ENCODE results near the gene DPEP1.
"Not testable (repeated sequence)": the region's sequence is repeated elsewhere in the genome, so short reads cannot be mapped to it uniquely, and the experiment has no call there.

The DPEP1 gene

DNA sequence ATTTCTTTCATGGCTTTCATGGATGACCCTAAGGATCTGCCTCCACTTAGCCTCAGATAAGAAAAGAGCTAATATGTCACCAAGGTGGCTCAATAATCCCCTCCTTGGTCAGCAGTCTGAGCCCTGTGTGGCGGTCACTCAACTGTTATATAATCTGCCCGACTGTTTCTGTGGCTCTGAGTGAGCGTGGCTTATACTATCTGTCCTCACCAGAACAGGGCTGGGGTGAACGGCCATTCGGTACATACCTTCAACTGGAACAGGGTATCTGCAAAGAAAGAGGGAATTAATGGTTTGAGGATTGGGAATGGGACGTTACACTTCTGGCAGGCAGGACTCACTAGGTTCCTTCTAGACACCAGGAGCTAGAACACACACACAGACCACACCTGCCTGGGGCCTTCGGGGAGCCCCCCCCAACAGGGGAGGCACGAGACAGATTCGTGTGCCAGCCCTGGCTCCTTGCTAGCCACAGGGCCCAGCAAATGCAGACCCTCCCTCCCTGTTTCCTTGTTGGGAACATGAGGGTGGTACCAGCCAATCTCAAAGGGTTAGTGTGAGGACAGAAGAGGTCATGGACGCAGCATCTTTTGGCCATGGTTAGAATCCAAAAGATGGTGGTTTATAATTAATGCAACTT, 40.3 kb downstream of the DPEP1 start:
- no peak for DNase-seq

DNA sequence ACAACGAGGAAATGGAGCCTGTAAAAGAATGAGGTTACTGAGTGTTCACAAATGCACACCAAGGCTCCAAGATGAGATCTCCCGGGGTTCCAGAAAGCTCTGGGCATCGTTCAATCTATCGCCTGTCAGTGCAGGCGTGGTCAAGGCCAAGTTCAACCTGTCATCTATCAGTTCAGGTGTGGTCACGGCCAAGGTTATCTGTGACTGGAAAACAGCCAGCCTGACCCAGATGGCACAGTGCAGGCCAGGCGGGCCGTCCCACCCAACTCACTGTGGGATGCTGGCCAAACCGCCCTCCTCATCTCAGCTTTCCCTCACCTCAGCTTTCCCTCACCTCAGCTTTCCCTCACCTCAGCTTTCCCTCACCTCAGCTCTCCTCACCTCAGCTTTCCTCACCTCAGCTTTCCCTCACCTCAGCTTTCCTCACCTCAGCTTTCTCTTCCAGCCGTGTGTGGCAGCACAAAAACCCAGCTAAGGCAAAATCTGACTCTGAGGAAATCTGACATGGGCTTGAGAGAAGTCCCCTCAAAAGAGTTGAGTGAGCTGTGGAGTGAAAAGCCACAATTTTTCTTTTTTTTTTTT, 41.7 kb downstream of the DPEP1 start:
- no peak for DNase-seq

DNA sequence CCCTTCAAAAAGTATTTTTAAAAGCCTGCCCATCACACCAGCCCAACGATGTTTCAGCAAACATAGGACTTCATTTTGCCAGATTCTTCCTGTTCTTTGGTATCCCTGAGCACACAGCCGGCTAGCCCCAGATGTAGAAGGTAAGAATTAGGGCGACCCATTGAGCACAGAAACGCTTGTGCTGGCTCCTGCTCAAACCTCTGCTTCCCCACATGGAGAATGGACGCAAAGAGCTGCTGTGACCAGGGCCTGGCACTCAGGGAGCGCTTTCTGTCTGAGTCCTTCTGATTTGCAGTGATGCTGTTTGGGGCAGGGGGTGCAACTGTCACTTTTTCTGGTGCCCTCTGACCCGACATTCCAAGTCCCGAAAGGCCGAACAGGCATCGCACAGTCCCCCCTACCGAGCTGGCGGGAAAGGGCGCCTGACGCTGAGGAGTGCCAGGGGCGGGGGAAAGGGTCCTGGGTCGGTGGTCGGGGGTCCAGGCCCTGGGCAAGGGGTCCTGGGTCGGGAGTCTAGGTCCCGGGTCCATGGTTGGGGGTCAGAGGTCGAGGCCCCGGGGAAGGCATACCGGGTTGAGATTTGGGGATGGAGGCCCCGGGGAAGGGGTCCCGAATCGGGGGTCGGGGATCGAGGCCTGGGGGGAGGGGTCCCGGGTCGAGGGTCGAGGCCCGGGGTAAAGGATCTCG, 43.1 kb downstream of the DPEP1 start:
- no peak for DNase-seq

DNA sequence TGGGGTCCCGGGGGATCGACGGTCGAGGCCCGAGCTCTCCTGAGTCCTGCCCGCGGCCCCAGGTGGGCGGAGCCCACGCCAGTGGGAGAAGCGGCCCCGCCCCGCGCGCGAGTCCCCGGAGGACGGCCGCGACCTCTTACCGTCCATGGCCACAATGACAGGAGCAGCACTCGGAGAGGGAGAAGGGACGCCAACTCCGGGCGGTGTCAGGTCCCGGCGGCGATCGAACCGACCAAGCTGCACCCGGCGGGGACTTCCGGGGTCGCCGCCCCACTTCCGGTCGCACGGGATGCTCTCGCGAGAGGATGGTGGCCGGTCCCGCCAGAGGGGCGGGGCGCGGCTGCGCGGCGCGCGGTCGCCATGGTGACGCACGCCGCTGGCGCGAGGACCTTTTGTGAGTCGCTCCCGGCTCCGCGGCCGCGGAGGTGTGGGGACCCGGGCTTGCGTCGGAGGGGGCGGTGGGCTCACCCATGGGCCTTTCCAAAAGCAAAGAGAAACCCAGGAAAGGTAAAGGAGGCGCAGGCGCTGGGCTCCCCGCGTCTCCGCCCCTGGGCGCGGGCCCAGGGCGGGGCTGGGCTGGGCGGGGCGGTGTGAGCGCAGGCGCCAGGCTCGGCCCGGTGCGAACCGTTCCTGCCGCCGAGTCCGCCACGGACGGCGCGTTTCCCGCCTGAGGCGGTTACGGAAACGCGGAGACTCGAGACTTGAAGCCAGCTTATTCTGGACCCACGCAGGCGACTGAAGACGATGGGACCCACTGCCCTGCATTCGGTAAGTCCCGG, 44.2 kb downstream of the DPEP1 start, which contains the start of the genes CHMP1A and SPATA33:
Gene CHMP1A, minus strand, starts transcription at position 267 of the 779 bp plus-strand sequence. Its CDS starts 120 bp downstream, at position 147.
Gene SPATA33, plus strand, starts transcription at position 395 of the 779 bp plus-strand sequence. Its CDS starts 76 bp downstream, at position 471.
- peak; percentile 87 to 89 for DNase-seq

DNA sequence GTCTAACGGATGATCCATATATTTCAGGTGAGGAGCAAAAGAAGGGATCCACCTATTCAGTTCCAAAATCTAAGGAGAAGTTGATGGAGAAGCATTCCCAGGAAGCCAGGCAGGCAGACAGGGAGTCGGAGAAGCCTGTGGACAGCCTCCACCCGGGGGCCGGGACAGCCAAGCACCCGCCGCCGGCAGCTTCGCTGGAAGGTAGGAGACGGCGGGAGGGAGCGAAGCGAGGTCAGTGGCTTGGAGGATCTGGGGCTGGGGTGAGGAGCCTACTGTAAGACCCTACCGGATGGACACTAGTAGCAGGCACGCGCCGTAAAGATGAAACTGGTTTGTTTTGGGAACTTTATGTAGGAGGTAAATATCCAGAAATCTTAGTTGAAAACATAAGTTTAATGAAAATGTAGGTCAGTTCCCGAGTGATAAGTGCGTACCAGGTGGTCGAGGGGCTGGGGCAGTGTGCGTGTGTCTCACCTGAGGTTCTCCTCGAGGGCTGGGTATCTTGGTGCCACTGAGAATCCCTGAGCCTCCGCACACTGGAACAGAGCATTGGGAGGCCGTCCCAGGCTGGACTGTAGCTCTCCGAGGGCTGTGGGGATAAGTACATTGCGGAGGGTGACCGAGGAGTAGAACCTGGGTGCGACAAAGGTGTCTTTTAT, 44.9 kb downstream of the DPEP1 start:
- no peak for DNase-seq

DNA sequence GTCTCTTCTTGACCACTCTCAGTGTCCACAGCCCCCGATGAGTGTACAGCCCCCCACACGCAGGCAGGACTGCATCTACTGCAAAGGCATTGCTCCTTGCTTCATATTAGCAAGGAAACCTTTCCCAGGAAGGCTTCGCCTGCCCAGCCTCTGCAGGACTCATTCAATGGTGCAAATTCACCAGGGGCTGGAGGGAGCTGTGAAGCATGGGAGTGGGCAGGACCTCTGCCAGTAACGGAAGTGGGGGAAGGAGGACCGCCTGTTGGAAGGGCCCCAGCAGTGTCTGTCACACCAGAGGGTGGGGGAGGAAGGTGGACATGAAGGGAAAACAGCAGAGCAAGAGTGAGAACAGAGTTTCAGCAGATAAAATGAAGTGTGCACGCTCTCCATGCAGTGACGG, 46.7 kb downstream of the DPEP1 start:
- DNase-seq, result no peak

DNA sequence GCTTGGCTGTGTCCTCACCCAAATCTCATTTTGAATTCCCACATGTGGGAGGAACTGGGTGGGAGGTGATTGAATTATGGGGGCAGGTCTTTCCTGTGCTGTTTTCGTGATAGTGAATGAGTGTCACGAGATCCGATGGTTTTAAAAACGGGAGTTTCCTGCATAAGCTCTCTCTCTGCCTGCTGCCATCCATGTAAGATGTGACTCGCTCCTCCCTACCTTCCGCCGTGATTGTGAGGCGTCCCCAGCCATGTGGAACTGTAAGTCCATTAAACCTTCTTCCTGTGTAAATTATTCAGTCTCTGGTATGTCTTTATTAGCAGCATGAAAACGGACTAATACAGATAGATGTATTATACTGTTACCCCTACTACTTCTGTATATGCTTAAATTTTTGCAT, 47.8 kb downstream of the DPEP1 start:
- DNase-seq, result no peak

DNA sequence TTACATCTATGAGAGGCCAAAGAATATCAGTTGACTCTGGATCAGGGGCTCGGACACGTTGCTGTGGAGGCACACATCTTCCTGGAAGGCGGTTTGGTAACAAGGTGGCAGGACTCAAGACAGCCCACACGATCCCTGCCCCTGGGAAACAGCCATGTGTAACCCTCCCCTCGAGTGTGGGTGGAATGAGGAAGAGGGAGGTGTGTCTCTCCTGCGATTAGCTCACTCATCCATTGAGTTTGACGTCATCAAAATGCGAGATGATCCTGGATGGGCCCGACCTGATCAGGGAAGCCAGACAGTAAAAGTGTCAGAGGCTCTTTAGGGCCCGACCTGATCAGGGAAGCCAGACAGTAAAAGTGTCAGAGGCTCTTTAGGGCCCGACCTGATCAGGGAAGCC, 50.8 kb downstream of the DPEP1 start:
- DNase-seq, result not testable (repeated sequence)

DNA sequence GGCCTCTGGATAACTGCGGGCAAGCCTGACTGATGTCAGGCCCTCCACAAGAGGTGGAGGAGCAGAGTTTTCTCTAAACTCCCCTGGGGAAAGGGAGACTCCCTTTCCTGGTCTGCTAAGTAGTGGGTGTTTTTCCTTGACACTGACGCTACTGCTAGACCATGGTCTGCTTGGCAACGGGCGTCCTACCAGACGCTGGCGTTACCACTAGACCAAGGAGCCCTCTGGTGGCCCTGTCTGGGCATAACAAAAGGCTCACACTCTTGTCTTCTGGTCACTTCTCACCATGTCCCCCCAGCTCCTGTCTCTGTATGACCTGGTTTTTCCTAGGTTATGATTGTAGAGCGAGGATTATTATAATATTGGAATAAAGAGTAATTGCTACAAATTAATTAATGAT, 53.6 kb downstream of the DPEP1 start:
- not testable (repeated sequence) for DNase-seq

DNA sequence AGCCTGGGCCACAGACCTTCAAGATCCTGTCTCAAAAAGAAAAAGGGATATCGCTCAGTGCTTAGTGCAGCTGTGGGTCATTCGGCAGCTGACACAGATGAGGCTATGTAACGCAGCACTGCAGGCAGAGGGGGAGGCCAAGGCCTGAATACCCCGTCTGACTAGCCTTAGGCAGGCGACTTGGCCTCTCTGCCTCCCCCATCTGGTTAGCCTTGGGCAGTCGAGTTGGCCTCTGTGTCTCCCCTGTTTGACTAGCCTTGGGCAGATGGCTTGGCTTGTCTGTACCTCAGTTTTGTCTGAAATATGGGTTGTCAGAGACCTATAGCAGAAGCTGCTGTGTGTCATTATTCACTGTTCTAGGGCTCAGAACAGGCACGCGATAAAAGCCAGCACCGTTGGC, 54.2 kb downstream of the DPEP1 start:
- no peak for DNase-seq

DNA sequence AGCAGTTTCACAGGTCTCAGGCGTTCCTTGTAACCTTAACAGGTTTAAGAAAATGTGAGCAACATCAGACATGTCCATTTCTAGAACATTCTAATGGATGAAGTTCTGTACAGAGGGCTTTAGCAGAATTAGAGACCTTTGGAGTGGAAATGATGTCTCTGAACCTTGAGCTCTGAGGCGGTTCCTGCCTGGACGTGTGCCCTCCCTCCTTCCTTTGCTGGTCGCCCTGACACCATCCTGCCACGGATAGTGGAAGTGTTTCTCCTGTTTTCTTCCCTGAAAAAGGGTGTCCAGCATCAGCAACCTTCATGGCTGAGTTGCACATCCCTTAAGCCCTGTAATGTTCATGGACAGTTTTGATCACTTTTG, 55.3 kb downstream of the DPEP1 start:
- no peak for DNase-seq

DNA sequence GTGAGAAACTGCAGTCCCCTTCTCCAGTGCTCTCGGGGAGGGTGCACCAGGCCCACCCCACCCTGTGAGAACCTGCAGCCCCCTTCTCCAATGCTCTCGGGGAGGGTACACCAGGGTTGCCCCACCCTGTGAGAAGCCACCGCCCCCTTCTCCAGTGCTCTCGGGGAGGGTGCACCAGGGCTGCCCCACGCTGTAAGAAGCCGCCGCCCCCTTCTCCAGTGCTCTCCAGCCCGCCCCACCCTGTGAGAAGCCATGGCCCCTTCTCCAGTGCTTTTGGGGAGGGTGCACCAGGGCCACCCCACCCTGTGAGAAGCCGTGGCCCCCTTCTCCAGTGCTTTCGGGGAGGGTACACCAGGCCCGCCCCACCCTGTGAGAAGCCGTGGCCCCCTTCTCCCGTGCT, 56.3 kb downstream of the DPEP1 start:
- DNase-seq, result no peak

DNA sequence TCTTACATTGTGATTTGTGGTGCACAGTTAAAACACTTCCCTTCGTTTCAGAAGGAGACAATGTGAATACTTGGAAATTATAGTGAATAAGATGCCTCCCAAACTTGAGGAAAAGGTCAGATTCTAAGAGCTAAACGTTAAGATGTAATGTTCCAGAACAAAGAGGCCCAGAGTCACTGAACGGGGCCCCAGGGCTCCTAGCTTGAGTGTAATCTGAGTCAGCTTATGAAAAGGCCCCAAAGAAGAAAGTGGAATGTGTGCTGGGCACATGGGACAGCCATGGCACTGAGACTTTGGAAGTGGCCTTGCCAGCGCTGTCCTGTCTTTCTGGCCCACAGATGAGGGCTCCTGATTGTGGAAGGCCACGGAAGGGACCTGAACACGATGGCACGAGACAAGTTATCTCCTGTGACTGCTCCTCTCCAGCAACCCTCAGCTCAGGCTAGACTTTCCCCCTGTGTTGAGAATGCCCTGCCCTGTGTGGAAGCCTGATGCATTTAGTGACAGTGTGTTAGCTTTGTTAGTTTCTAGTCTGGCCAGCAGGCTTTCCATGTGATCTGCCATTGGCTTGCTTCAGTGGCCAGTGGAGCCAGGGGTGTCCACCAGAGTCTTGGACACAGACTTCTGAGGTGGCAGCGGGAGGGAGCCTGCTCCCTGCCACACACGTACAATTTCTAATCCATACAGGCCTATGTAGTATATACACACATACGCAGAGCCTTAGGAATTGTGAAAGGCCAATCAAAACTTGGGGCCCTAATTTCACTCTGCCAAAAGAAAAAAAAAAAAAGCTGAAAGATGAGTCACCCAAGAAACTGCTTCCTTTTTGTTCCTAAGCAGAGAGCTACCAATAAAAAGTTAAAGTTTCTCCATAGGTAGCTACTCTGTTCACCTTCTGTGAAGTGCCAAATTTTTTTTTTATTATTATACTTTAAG, 57.3 kb downstream of the DPEP1 start:
- DNase-seq, result no peak

DNA sequence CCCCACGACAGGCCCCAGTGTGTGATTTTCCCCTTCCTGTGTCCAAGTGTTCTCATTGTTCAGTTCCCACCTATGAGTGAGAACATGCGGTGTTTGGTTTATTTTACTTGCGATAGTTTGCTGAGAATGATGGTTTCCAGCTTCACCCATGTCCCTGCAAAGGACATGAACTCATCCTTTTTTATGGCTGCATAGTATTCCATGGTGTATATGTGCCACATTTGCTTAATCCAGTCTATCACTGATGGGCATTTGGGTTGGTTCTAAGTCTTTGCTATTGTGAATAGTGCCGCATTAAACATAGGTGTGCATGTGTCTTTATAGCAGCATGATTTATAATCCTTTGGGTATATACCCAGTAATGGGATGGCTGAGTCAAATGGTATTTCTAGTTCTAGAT, 58.1 kb downstream of the DPEP1 start:
- not testable (repeated sequence) for DNase-seq

DNA sequence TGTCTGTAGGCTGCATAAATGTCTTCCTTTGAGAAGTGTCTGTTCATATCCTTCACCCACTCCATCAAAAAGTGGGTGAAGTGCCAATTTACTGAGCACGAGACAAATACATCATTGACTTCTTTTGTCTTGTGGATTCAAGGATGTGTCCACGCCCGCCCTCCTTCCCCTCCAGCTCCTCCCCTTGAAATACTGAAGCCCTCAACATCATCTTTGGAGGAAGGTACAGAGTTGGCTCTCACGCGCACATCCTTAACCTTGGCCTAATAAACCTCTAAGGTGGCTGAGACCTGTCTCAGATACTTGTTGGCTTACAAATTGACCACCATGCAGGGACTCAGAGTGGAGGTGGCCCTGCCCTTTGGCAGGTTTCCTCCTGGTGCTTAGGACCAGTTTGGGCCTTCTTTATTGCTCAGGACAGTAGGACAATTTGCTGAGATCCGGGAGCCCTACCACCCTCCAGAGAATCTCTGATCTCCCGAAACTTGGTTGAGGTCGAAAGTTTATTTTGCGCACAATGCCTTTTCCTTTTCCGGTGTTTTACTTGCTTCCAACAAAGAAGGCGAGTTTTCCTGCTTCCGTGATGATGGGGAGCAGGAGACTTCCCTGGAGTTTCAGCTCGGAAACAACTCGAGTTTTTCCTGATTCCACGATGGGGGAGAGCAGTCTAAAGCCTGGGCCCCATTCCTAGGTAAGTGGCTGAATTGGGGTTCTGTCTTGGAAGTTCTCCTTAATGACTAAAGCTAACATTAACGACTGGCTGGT, 58.9 kb downstream of the DPEP1 start:
- no peak for DNase-seq

DNA sequence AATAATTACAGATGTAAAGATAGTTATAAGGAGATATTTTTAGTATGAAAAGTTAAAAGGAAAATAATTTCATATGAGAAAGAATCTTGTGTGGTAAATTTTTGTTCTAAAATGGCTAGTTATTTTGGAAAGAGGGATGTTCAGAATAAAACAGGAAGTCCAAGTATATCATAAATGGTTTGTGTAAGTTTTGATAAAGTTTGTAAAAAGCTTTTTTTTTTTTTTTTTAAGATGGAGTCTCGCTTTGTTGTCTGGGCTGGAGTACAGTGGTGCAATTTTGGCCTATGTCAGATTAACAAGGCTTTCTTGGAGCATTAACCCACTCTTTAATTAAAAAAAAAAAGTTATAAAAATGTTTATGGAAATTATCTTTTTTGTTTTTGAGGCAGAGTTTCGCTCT, 64.8 kb downstream of the DPEP1 start:
- DNase-seq, result no peak

DNA sequence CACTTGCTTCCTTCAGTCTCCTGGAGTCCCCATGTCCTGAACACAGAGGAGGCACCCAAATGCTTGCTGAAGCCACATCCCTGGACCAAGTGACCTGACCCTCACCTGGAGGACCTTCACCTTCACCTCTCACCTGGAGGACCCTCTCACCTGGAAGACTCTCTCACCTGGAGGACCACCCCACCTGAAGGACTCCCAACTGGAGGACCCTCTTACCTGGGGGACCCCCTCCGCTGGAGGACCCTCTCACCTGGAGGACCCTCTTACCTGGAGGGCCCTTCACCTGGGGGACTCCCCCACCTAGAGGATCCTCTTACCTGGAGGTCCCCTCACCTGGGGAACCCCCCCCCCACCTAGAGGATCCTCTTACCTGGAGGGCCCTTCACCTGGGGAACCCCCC, 72.5 kb downstream of the DPEP1 start:
- DNase-seq, result no peak

DNA sequence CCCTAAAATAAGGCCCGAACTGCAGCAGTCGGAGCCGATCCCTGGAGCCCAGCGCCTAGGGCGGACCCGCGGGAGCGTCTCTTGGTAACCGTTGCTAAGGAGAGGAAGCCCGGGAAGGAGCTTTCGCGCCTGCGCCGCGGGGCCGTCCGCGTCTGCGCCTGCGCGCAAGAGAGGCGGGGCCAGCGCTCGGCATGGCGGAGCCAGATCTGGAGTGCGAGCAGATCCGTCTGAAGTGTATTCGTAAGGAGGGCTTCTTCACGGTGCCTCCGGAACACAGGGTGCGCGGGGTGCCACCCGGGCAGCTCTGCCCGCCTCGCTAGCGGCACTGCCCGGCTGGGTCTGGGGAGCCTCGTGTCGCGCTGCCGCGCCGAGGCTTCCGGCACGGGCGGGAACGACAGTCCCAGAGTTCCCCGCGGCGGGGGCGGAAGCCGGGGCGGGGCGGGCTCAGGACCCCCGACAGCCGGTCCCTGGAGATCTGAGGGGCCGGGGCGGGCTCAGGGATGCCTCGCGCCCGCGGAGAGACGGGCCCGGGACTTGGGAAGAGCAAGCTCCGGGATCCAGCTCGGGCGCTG, 73.2 kb downstream of the DPEP1 start, which contains the start of gene CDK10:
Gene CDK10, plus strand, starts transcription at position 170 of the 572 bp plus-strand sequence. Its CDS starts 22 bp downstream, at position 192.
- DNase-seq, result peak; percentile 78 to 80

DNA sequence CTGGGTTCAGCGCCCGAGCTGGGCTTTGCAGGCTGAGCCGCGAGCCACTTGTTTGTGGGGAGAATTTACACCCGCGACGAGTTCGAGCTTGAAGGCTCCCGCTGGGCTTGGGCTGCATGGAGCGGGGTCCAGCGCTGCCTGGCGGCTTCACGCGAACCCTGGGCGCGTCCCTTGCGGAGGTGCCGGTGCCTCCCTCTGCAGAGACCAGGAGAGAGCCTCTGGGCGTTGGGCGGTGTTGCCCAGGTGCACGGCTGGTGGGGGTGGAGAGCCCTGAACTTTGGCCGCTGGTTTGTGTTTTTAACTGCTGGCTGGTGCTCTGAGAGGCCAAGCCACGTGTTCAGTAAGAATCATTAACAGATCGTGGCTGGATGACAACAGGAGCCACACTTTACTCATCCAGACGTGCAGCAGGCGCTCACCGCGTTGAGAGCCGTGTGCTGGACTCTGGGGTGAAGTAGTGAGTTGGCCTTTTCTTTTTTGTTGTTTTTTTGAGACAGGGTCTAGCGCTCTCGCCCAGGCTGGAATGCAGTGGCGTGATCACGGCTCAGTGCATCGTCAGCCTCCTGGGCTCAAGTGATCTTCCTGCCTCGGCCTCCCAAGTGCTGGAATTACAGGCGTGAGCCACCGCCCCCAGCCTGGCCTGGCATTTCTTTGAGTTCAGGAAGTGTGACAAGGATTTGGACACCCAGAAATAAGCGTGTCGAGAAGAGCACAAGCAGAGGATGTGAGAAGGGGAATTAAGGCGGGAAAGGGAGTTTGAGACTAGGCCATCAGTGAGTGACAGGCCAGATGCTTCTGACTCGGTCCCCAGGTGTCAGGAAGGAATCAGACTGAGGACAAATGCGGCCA, 73.9 kb downstream of the DPEP1 start:
- no peak for DNase-seq
